ENCODE data around the gene TXNDC16. TPM values are rescaled to one million over a fixed set of nuclear protein-coding genes. Genes with fewer than 3 reads are reported as not detected.

The TXNDC16 gene
- total and polyA plus RNA-seq, 9 of the 15 experiments (the other 6 are each of a cell fraction or from before 2014, with no cell fraction given): 1.8 to 6.2 (median 4.9) TPM

DNA sequence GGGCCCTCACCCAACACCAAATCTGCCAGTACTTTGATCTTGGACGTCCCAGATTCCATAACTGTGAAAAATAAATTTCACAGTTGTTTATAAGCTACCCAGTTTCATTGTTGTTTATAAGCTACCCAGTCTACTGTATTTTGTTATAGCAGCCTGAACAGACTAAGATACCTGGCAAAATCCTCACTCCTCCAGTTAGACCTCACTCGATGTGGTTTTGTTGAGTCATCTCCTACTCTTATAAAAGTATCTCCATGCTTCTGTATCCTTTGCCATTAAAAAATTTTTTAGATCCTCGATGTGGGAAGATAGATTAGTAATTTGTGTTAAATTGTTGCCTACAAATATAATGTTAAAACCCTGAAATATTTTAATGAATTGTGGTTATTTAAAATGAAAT, 16.0 kb downstream of the TXNDC16 start:
- BruUV-seq (replicated peaks): no TSS peak
- in situ Hi-C loops (cut with MboI) (no loop called here), intact Hi-C loops (cut with micrococcal nuclease) (no loop called here)
- Histone ChIP-seq H3K4me1 (replicated peaks in 1 of 2; ENCODE audit: control insufficient read depth in 2 of 2, insufficient read depth in 2 of 2, low read length in 2 of 2) (no peaks in the 10 kb centered on the region), H3K27me3 (ENCODE audit: control insufficient read depth in 2 of 2, insufficient read depth in 2 of 2, low read length in 2 of 2) (no peaks in the 10 kb centered on the region), H3K27ac (ENCODE audit: extremely low read depth, low read depth, low read length) (no peak overlapping the region), H2AFZ (ENCODE audit: low read depth, low read length) (no peak overlapping the region), H3K36me3 (ENCODE audit: control insufficient read depth, insufficient read depth, low read length) (peaks cover 38% of the 10 kb centered on the region; the same call in 1 of the 3 replicates), H3K9me1 (ENCODE audit: control insufficient read depth, insufficient read depth, low read length) (no peaks in the 10 kb centered on the region), H3K4me3 (no peak overlapping the region), H3K4me2 (ENCODE audit: insufficient read depth, low read length) (no peak overlapping the region), H3K9me3 (replicated peaks; ENCODE audit: control insufficient read depth, insufficient read depth, low read depth, low read length) (no peaks in the 10 kb centered on the region), H3K79me2 (ENCODE audit: control insufficient read depth, insufficient read depth, low read length) (no peaks in the 10 kb centered on the region), H3K9ac (ENCODE audit: insufficient read depth in 1 of 2, low read depth in 2 of 2, low read length in 2 of 2) (no peak overlapping the region), H4K20me1 (replicated peaks; ENCODE audit: control insufficient read depth, insufficient read depth, low read length) (no peaks in the 10 kb centered on the region; the same call in 1 of the 2 replicates)
- DNase-seq (ENCODE audit: extremely low read depth in 1 of 4, low spot score in 3 of 4) (no peak), FAIRE-seq (no peak), ATAC-seq (no peak)
- TF ChIP-seq ARID2 (IDR thresholded peaks at IDR 0.05): no peak
- TF ChIP-seq, protein P1, sequence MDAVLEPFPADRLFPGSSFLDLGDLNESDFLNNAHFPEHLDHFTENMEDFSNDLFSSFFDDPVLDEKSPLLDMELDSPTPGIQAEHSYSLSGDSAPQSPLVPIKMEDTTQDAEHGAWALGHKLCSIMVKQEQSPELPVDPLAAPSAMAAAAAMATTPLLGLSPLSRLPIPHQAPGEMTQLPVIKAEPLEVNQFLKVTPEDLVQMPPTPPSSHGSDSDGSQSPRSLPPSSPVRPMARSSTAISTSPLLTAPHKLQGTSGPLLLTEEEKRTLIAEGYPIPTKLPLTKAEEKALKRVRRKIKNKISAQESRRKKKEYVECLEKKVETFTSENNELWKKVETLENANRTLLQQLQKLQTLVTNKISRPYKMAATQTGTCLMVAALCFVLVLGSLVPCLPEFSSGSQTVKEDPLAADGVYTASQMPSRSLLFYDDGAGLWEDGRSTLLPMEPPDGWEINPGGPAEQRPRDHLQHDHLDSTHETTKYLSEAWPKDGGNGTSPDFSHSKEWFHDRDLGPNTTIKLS (IDR thresholded peaks at IDR 0.05; ENCODE audit: borderline replicate concordance, low read depth): no peak
- TF ChIP-seq NFE2 (IDR thresholded peaks at IDR 0.05; ENCODE audit: low read depth): no peak
- TF ChIP-seq, protein P2, sequence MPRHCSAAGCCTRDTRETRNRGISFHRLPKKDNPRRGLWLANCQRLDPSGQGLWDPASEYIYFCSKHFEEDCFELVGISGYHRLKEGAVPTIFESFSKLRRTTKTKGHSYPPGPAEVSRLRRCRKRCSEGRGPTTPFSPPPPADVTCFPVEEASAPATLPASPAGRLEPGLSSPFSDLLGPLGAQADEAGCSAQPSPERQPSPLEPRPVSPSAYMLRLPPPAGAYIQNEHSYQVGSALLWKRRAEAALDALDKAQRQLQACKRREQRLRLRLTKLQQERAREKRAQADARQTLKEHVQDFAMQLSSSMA (CRISPR knock-in tag; IDR thresholded peaks at IDR 0.05): no peak
- TF ChIP-seq ZSCAN32 (CRISPR knock-in tag; IDR thresholded peaks at IDR 0.05): no peak
- no peak for TF ChIP-seq KLF6 (CRISPR knock-in tag; IDR thresholded peaks at IDR 0.05; ENCODE audit: borderline replicate concordance)
- TF ChIP-seq ZNF586 (CRISPR knock-in tag; conservative IDR thresholded peaks at IDR 0.05): no peak
- WGBS (ENCODE audit: insufficient coverage, low coverage, missing lambda C conversion rate): 28% methylated on average over 3 of the region's 3 CpGs
- ChIA-PET POLR2A (interaction anchor here (0.8 to 0.9 kb wide), 4 partner anchors 10 to 695 kb away, joined by 3 read pairs; partner anchors contain the start of genes GPR137C and TXNDC16), CTCF (ENCODE audit: low intra/inter-chr PET ratio) (no interaction called here)

Measured in K562 (cell line).